Heart left ventricle (tissue), 16 donors: ENCODE measurements around the gene TMEM178B. TPM values are rescaled to one million over a fixed set of nuclear protein-coding genes. Genes with fewer than 3 reads are reported as not detected.
A peak's percentile ranks its signal among the peaks of the same experiment; 100 is the strongest.

Experiments used
- ATAC-seq, 4 donors: fragments of 200-7000 bp; cut with Tn5 transposase; one replicate each; pipeline ENCODE4 v1.9.1; 2020 to 2022; ENCODE audit warnings: moderate library complexity in 4 of 4, mild to moderate bottlenecking in 3 of 4, moderate number of reproducible peaks in 1 of 4
- DNase-seq, 5 donors: peaks; one replicate each; pipeline ENCODE4 v3.0.0-alpha.2; 2020
- H3K27ac ChIP-seq, 12 donors: fragments of 200-600 bp; sonication (generic) in 4 of 12; one replicate each; pipeline versions ENCODE4 v1.5.0 to v1.8.0; 2016 to 2022; ENCODE audit warnings: mild to moderate bottlenecking in 2 of 12
- H3K27me3 ChIP-seq, 9 donors: fragments of 200-600 bp; sonication (generic) in 2 of 9; one replicate each; pipeline versions ENCODE4 v1.5.1 to v1.8.0; 2016 to 2022; ENCODE audit warnings: mild to moderate bottlenecking in 3 of 9
- H3K36me3 ChIP-seq, 9 donors: fragments of 200-600 bp; sonication (generic) in 2 of 9; one replicate each; pipeline versions ENCODE4 v1.5.0 to v1.8.0; 2018 to 2022; ENCODE audit warnings: mild to moderate bottlenecking in 2 of 9
- H3K4me1 ChIP-seq, 12 donors: fragments of 200-600 bp; sonication (generic) in 4 of 12; one replicate each; pipeline versions ENCODE4 v1.5.0 to v1.8.0; 2016 to 2022; ENCODE audit warnings: mild to moderate bottlenecking in 3 of 12
- H3K4me3 ChIP-seq, 12 donors: fragments of 200-600 bp; sonication (generic) in 4 of 12; one replicate each; pipeline versions ENCODE4 v1.5.0 to v1.8.0; 2017 to 2022; ENCODE audit warnings: mild to moderate bottlenecking in 9 of 12, moderate library complexity in 4 of 12
- H3K9me3 ChIP-seq, 12 donors: fragments of 200-600 bp; sonication (generic) in 4 of 12; one replicate each; pipeline versions ENCODE4 v1.5.0 to v1.8.0; 2016 to 2022; ENCODE audit warnings: mild to moderate bottlenecking in 1 of 12
- CTCF ChIP-seq, 12 donors: fragments of 200-600 bp; sonication (generic) in 4 of 12; IDR thresholded peaks; one replicate each; pipeline versions ENCODE4 v1.5.0 to v1.8.0; 2018 to 2022; ENCODE audit warnings: antibody characterized with exemption in 12 of 12, mild to moderate bottlenecking in 5 of 12
- POLR2A ChIP-seq, 2 donors: fragments of 450-650 bp; IDR thresholded peaks; one replicate each; pipeline ENCODE4 v1.6.1; 2017; ENCODE audit warnings: antibody characterized with exemption in 2 of 2, mild to moderate bottlenecking in 2 of 2, moderate library complexity in 2 of 2
- WGBS, 4 donors: extraction: QIAGEN DNeasy Blood & Tissue Kit in 2 of 4; methylation state at CpG; one replicate each; pipeline versions ENCODE4 v1.1.5 to v1.1.7; 2013 to 2018; 5-methylcytosine and 5-hydroxymethylcytosine counted together
- intact Hi-C, 10 donors: fragments of 100-400 bp; cut with DNase I; formaldehyde crosslinking; loops; one replicate each; pipeline versions ENCODE4 v1.11.1 to v1.14.2; 2022
- polyA plus RNA-seq, 2 donors: library from polyadenylated mRNA; stranded (reverse); fragments of 200-250 nt; gene quantifications; one replicate each; pipeline ENCODE4 v1.2.3, GENCODE V29; 2013
- total RNA-seq, 9 donors: library from RNA; depleted of rRNA in 2 of 9; stranded (reverse); fragments of >200 nt in 2 of 9; fragmentation: NEBNext Ultra II Directional in 3 of 9; extraction: Animal tissue kit (Norgen Biotek cat#: 25700) in 3 of 9; gene quantifications; one replicate each; pipeline versions ENCODE4 v1.1.0 to v1.2.4, GENCODE V29; 2016 to 2023
- donor health status: ischemic (EF 13 %, LVEDD 7.1; RV severe dilation, severe dysfunction).
- donor health status: healthy with polysubstance abuse.
- donor health status: DM: no; HTN: yes; CAD: no.
- donor health status: DM: no; HTN: no; CAD: no.
- donor health status: ischemic (EF 25% LVEDD 6.9; RV normal size, moderate dysfunction).
- donor health status: ischemic (EF 25% LVEDD 5.7; RV mildly dilated, moderate dysfunction).
- donor health status: healthy.
- donor health status: DM: yes; HTN: yes; CAD: no.
- donor health status: ischemic (EF 35%, LVEDD 5.7; RV mildly dilated, moderate dysfunction).
- donor health status: nonischemic (EF 11% LVEDD 7.7; RV severe dilation, severe dysfunction).
- donor health status: DM: yes; HTN: yes; CAD: no.
- donor health status: PGD.
- donor health status: ischemic (EF 29% LVEDD 5.4; RV normal size, mild dysfunction).
- donor health status: nonischemic (EF 23%, LVEDD 6.1; RV moderate dilation, normal function).

The TMEM178B gene
- total and polyA plus RNA-seq, 11 donors = 1.2 to 58.5 (median 19.0) TPM

- H3K36me3 ChIP-seq = no peaks in the 10 kb centered on the region
- ATAC-seq (peak in 3 of 4 donors; percentile 13 to 42 (median 37)), DNase-seq (no peak)
- H3K27me3 ChIP-seq = no peaks in the 10 kb centered on the region
- H3K4me1 ChIP-seq = peaks cover 0 to 34% (median 2%) of the 10 kb centered on the region in 12 donors
- no peak for TF ChIP-seq POLR2A (IDR thresholded peaks at IDR 0.05)
- TF ChIP-seq CTCF (IDR thresholded peaks at IDR 0.05) = no peak
- 57 to 66% (median 62%) methylated on average over 14 of the region's 14 CpGs for WGBS, 4 donors
- intact Hi-C loops = no loop called here
- no peak overlapping the region for H3K4me3 ChIP-seq
- no peak overlapping the region for H3K27ac ChIP-seq
- no peaks in the 10 kb centered on the region for H3K9me3 ChIP-seq
Observed at GRCh38 chr7:141387521-141388217, 313.8 kb downstream of the TMEM178B start.

DNA sequence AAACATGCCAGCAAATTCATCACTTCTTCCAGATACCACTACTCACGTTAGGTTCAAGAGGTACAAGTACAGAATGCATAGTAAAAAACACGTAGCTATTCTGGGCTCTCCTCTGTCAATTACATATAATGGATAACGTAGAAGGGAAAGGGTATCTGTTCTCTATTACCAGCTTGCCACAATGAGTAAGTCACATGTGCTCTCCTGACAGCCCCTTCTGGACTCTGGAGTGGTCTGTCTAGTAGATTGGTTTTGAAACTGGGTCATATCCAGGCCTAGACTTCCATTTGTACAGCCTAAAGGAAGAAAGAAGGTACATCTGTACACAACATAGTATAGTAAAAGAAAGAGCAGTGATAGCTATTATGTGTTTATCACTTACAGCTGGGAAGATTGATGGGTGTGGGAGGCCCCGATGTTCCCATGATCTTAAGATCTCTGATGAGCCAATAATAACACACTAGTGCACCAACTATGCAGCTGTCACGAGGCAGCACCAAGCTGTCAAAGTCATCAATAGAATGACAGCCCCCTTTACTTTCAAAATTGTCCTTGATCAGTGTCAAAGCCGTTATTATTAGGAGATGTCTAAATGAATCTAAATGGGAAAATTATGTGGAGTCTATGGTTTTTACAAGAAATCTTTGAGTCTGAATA lies 315.4 kb downstream of the TMEM178B start:
- TF ChIP-seq CTCF (IDR thresholded peaks at IDR 0.05) (no peak), POLR2A (IDR thresholded peaks at IDR 0.05) (no peak)
- whole genome bisulfite sequencing, 4 donors = 42 to 63% (median 57%) methylated on average over 6 of the region's 6 CpGs
- no peak overlapping the region for H3K27ac ChIP-seq
- DNase-seq (no peak), ATAC-seq (peak in 1 of 4 donors; percentile 18)
- no peak overlapping the region for H3K4me3 ChIP-seq
- intact Hi-C loops = no loop called here
- H3K9me3 ChIP-seq = no peaks in the 10 kb centered on the region
- no peaks in the 10 kb centered on the region for H3K27me3 ChIP-seq
- H3K4me1 ChIP-seq = peaks cover 0 to 34% (median 2%) of the 10 kb centered on the region in 12 donors
- H3K36me3 ChIP-seq = no peaks in the 10 kb centered on the region

DNA sequence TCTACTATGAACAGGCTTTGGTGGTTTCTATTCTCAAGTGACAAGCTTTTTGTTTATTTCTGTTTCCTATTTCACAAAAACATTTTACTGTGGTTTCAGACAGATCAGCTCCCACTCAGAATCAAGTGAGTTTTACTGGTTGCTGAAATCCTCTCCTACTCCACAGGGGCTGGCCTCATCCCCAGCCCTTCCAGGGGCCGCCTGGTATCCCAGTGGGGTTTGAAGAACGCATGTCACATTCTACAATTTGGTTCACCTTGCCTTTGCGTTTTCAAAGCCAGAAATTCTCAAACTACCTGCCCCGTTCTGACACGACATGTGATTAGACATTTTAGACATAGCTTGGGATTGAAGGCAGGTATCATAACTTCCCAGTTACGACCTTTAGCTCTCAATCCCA lies 316.5 kb downstream of the TMEM178B start:
- ATAC-seq = no peak
- Histone ChIP-seq H3K27ac (no peak overlapping the region), H3K36me3 (no peaks in the 10 kb centered on the region), H3K4me3 (no peak overlapping the region), H3K4me1 (peaks cover 0 to 38% (median 2%) of the 10 kb centered on the region in 12 donors), H3K27me3 (no peaks in the 10 kb centered on the region), H3K9me3 (no peaks in the 10 kb centered on the region)
- DNase-seq = no peak
- WGBS, 4 donors = 83 to 87% (median 85%) methylated on average over 6 of the region's 6 CpGs
- intact Hi-C loops = no loop called here
- TF ChIP-seq CTCF (IDR thresholded peaks at IDR 0.05) = no peak
- TF ChIP-seq POLR2A (IDR thresholded peaks at IDR 0.05) = no peak

DNA sequence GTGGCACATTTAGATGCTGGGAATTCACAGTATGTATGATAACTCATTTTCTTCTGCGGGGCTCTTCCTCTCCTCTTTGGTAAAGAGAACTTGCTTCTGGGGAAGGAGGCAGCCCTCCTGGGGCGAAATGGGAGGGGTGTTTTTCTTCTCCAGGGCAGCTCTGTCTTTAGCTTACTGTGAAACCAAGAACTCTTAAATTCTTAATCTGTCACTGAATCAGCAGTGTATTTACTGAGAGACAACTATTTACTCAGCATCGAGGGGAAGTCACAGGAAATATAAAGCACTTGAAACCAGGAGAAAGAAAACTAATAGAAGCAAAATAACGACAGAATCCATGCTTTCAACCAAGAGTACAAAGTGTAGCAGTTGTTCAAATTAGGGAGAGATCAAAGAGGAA lies 319.2 kb downstream of the TMEM178B start:
- Histone ChIP-seq H3K4me1 (peaks cover 0 to 47% (median 6%) of the 10 kb centered on the region in 12 donors), H3K27ac (no peak overlapping the region), H3K9me3 (no peaks in the 10 kb centered on the region), H3K27me3 (no peaks in the 10 kb centered on the region), H3K36me3 (no peaks in the 10 kb centered on the region), H3K4me3 (no peak overlapping the region)
- WGBS, 4 donors = 64 to 75% (median 73%) methylated on average over 4 of the region's 4 CpGs
- intact Hi-C loops = no loop called here
- DNase-seq (no peak), ATAC-seq (no peak)
- TF ChIP-seq CTCF (IDR thresholded peaks at IDR 0.05) (no peak), POLR2A (IDR thresholded peaks at IDR 0.05) (no peak)
